Activated CD4-positive, alpha-beta T cell treated with anti-CD3 and anti-CD28 coated beads, Interleukin-2, amount 50 U/mL, for 16 hours (primary cell): ENCODE results near the gene DLL4.
"Not testable (repeated sequence)": the region's sequence is repeated elsewhere in the genome, so short reads cannot be mapped to it uniquely, and the experiment has no call there.

ENCODE experiments used
- DNase-seq: peaks from one replicate; pipeline ENCODE4 v3.0.0-alpha.2; 2020

The DLL4 gene

GRCh38 chr15:40961740-40962139, 32.6 kb downstream of the DLL4 start:
- not testable (repeated sequence) for DNase-seq

- DNase-seq, result not testable (repeated sequence)
Measured at GRCh38 chr15:40962317-40962716, 33.2 kb downstream of the DLL4 start.

- no peak for DNase-seq
Measured at GRCh38 chr15:40963201-40963600, 34.1 kb downstream of the DLL4 start.

GRCh38 chr15:40964006-40964405, 34.9 kb downstream of the DLL4 start:
- no peak for DNase-seq

- no peak for DNase-seq
Measured at GRCh38 chr15:40964634-40965033, 35.5 kb downstream of the DLL4 start.

GRCh38 chr15:40968290-40969085, 39.3 kb downstream of the DLL4 start:
- DNase-seq, result no peak

- DNase-seq, result no peak
Measured at GRCh38 chr15:40969363-40969762, 40.2 kb downstream of the DLL4 start.

- no peak for DNase-seq
Measured at GRCh38 chr15:40974879-40975278, 45.7 kb downstream of the DLL4 start.

GRCh38 chr15:40976819-40977218, 47.7 kb downstream of the DLL4 start:
- DNase-seq, result no peak

GRCh38 chr15:40978141-40978540, 49.0 kb downstream of the DLL4 start:
- no peak for DNase-seq

GRCh38 chr15:40978562-40978961, 49.4 kb downstream of the DLL4 start:
- DNase-seq, result no peak

GRCh38 chr15:40981186-40981585, 52.0 kb downstream of the DLL4 start:
- no peak for DNase-seq

- DNase-seq, result no peak
Measured at GRCh38 chr15:40982855-40983254, 53.7 kb downstream of the DLL4 start.

- no peak for DNase-seq
Measured at GRCh38 chr15:40984406-40984805, 55.3 kb downstream of the DLL4 start.

- DNase-seq, result no peak
Measured at GRCh38 chr15:40984964-40985363, 55.8 kb downstream of the DLL4 start.

GRCh38 chr15:40985541-40986330, 56.6 kb downstream of the DLL4 start:
- no peak for DNase-seq

- DNase-seq, result no peak
Measured at GRCh38 chr15:40986820-40987219, 57.7 kb downstream of the DLL4 start.

GRCh38 chr15:40988156-40988555, 59.0 kb downstream of the DLL4 start:
- no peak for DNase-seq
